Lower leg skin (tissue), 4 donors: Measurements from ENCODE around the gene SLC35F3. TPM values are rescaled to one million over a fixed set of nuclear protein-coding genes. Genes with fewer than 3 reads are reported as not detected.
"Not testable (repeated sequence)": the region's sequence is repeated elsewhere in the genome, so short reads cannot be mapped to it uniquely, and the experiment has no call there.

Experiments used
- DNase-seq, 2 donors: peaks; one replicate each; pipeline ENCODE4 v3.0.0-alpha.2; 2019; ENCODE audit warnings: low spot score in 2 of 2
- H3K4me3 ChIP-seq: fragments of 200-600 bp; sonication (generic); 2 replicates; pipeline ENCODE4 v1.5.1; 2017; ENCODE audit warnings: mild to moderate bottlenecking, low read depth; ENCODE audit not compliant: poor library complexity, severe bottlenecking
- POLR2A ChIP-seq, 2 donors: fragments of 450-650 bp; IDR thresholded peaks; one replicate each; pipeline ENCODE4 v1.6.1; 2016 to 2017; ENCODE audit warnings: antibody characterized with exemption in 2 of 2, mild to moderate bottlenecking in 1 of 2, moderate library complexity in 1 of 2
- WGBS, 2 donors: methylation state at CpG; one replicate each; pipeline ENCODE4 v1.1.5; 2018; 5-methylcytosine and 5-hydroxymethylcytosine counted together
- intact Hi-C: fragments of 100-400 bp; cut with DNase I; formaldehyde crosslinking; loops from one replicate; pipeline ENCODE4 v1.15.0; 2023; ENCODE audit warnings: low total_unique reads
- total RNA-seq, 4 donors: library from RNA; depleted of rRNA; stranded (reverse); fragments of >200 nt; gene quantifications; one replicate each; pipeline ENCODE4 v1.1.0, GENCODE V29; 2016
- TF ChIP-seq, protein P1 (sequence below), 3 donors: fragments of 450-650 bp; IDR thresholded peaks; one replicate each; pipeline ENCODE4 v1.5.1; 2016; ENCODE audit warnings: antibody characterized with exemption in 3 of 3, mild to moderate bottlenecking in 3 of 3, moderate library complexity in 2 of 3

Gene SLC35F3
- total RNA-seq, 4 donors from 2014 or later: 0.42 to 0.83 (median 0.64) TPM

GRCh38 chr1:234144901-234145300 is 240.4 kb downstream of the SLC35F3 start:
- no peak for TF ChIP-seq POLR2A (IDR thresholded peaks at IDR 0.05)
- TF ChIP-seq, protein P1, sequence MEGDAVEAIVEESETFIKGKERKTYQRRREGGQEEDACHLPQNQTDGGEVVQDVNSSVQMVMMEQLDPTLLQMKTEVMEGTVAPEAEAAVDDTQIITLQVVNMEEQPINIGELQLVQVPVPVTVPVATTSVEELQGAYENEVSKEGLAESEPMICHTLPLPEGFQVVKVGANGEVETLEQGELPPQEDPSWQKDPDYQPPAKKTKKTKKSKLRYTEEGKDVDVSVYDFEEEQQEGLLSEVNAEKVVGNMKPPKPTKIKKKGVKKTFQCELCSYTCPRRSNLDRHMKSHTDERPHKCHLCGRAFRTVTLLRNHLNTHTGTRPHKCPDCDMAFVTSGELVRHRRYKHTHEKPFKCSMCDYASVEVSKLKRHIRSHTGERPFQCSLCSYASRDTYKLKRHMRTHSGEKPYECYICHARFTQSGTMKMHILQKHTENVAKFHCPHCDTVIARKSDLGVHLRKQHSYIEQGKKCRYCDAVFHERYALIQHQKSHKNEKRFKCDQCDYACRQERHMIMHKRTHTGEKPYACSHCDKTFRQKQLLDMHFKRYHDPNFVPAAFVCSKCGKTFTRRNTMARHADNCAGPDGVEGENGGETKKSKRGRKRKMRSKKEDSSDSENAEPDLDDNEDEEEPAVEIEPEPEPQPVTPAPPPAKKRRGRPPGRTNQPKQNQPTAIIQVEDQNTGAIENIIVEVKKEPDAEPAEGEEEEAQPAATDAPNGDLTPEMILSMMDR (IDR thresholded peaks at IDR 0.05): no peak

GRCh38 chr1:234148350-234148749 is 243.9 kb downstream of the SLC35F3 start:
- H3K4me3 ChIP-seq: no peak overlapping the region
- DNase-seq: no peak
- TF ChIP-seq POLR2A (IDR thresholded peaks at IDR 0.05): no peak
- TF ChIP-seq, protein P1 (IDR thresholded peaks at IDR 0.05): no peak
- 55 to 57% methylated on average over 3 of the region's 3 CpGs for WGBS, 2 donors
- intact Hi-C loops: no loop called here

More at GRCh38 chr1:234144901-234145300, 240.4 kb downstream of the SLC35F3 start:
- H3K4me3 ChIP-seq: no peak overlapping the region
- 74 to 76% methylated on average over 4 of the region's 4 CpGs for WGBS, 2 donors
- no peak for DNase-seq
- intact Hi-C loops: no loop called here

DNA sequence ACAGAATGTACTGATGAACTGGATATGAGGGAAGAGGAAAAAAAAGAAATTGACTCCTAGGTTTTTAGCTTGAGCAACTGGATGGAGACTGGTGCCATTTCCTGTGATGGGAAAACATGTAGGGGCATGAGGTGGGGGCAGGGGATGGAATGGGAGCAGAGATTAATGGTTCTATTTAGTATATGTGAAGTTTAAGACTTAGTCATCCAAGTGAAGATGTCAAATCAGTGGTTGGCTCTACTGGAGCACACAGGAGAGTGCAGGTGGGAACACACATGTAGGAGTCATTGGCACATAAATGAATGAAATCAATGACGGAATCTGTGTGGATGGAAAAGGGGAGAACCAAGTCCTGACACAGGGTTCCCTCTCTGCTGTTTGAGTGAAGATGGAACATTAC is 244.3 kb downstream of the SLC35F3 start:
- no peak for TF ChIP-seq POLR2A (IDR thresholded peaks at IDR 0.05)
- TF ChIP-seq, protein P1 (IDR thresholded peaks at IDR 0.05): no peak
- DNase-seq: no peak
- no peak overlapping the region for H3K4me3 ChIP-seq
- intact Hi-C loops: no loop called here
- WGBS, 2 donors: 91 to 93% methylated on average over 1 of the region's 1 CpG

DNA sequence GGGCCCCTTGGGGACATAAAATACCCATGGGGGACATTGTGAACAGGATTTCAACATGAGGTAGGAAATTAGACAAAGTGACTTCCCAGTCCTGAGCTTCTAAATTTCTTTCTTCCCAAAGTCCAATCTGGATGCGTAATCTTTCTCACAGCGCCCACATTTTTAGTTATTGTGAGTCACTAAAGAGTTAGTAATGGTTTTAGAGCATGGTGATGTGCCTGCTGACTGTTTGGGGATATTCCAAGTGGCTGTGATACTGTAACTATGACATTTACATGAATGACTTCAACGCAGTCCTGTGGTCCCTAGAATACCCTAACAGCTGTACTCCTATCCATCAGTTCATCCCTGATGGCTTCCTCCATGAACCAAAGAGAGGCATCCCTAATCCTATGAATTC is 244.7 kb downstream of the SLC35F3 start:
- WGBS, 2 donors: 74 to 79% methylated on average over 3 of the region's 3 CpGs
- no peak for DNase-seq

GRCh38 chr1:234150892-234151291 is 246.4 kb downstream of the SLC35F3 start:
- no peak for DNase-seq
- intact Hi-C loops: no loop called here
- no peak for TF ChIP-seq POLR2A (IDR thresholded peaks at IDR 0.05)
- TF ChIP-seq, protein P1 (IDR thresholded peaks at IDR 0.05): no peak
- H3K4me3 ChIP-seq: no peak overlapping the region
- WGBS, 2 donors: 80 to 83% methylated on average over 2 of the region's 2 CpGs

More for the DNA sequence above, 244.7 kb downstream of the SLC35F3 start:
- intact Hi-C loops: no loop called here
- TF ChIP-seq, protein P1 (IDR thresholded peaks at IDR 0.05): no peak
- no peak for TF ChIP-seq POLR2A (IDR thresholded peaks at IDR 0.05)
- H3K4me3 ChIP-seq: no peak overlapping the region

GRCh38 chr1:234152344-234152743 is 247.9 kb downstream of the SLC35F3 start:
- H3K4me3 ChIP-seq, intact Hi-C loops, DNase-seq: not testable (repeated sequence)
- 85 to 92% methylated on average over 4 of the region's 4 CpGs for WGBS, 2 donors
